K562 (cell line): ENCODE data around the gene UFC1. TPM values are rescaled to one million over a fixed set of nuclear protein-coding genes. Genes with fewer than 3 reads are reported as not detected.
A peak's percentile ranks its signal among the peaks of the same experiment; 100 is the strongest.

Source experiments
- BRCA1 ChIP-seq, 2 experiments: fragments of 450-650 bp in 1 of 2; sonication (generic) in 1 of 2; formaldehyde crosslinking in 1 of 2; IDR thresholded peaks; 2 replicates each; pipeline versions ENCODE4 v1.5.0 to v1.6.1; 2017 to 2020; ENCODE audit warnings: mild to moderate bottlenecking in 1 of 2, missing genetic modification reagents in 1 of 2
- HMBOX1 ChIP-seq: sonication (generic); IDR thresholded peaks from 2 replicates; pipeline ENCODE4 v1.6.1; 2016
- NCOA2 ChIP-seq, 2 experiments: fragments of 450-650 bp; IDR thresholded peaks; 2 replicates each; pipeline ENCODE4 v1.6.1; 2018; ENCODE audit warnings: mild to moderate bottlenecking in 2 of 2, moderate library complexity in 1 of 2; ENCODE audit not compliant: partially characterized antibody in 2 of 2
- PRDM10 ChIP-seq: fragments of 450-650 bp; IDR thresholded peaks from 2 replicates; pipeline ENCODE4 v1.6.1; 2018; ENCODE audit not compliant: partially characterized antibody
- PURB ChIP-seq: sonication (generic); formaldehyde crosslinking; IDR thresholded peaks from 2 replicates; pipeline ENCODE4 v1.9.0; 2021; ENCODE audit warnings: low read depth, mild to moderate bottlenecking, missing genetic modification reagents
- REST ChIP-seq, 2 experiments: fragments of 450-650 bp; formaldehyde crosslinking in 1 of 2; IDR thresholded peaks; 2 replicates each; pipeline versions ENCODE4 v1.4.0 to v1.6.1; 2014 to 2020; ENCODE audit warnings: mild to moderate bottlenecking in 2 of 2, borderline replicate concordance in 1 of 2, low read depth in 1 of 2
- ZKSCAN3 ChIP-seq: fragments of 250-450 bp; sonication (Bioruptor Pico); IDR thresholded peaks from 2 replicates; pipeline ENCODE4 v1.4.0; 2020
- ZNF280A ChIP-seq: fragments of 450-650 bp; IDR thresholded peaks from 2 replicates; pipeline ENCODE4 v1.6.1; 2018; ENCODE audit warnings: mild to moderate bottlenecking, low read depth; ENCODE audit not compliant: partially characterized antibody
- ZNF830 ChIP-seq: fragments of 250-450 bp; sonication (Bioruptor Pico); IDR thresholded peaks from 2 replicates; pipeline ENCODE4 v1.5.0; 2021; ENCODE audit warnings: mild to moderate bottlenecking
- polyA plus RNA-seq, 8 experiments: library from polyadenylated mRNA; depleted of rRNA in 4 of 8; stranded (reverse) in 5 of 8; unstranded in 3 of 8; fragments of >200 nt; fragmentation: Nextera tagmentation in 2 of 8; fragmentation: Illumina TruSeq in 1 of 8; extraction: Ambion mirVana in 2 of 8; extraction: Trizol in 1 of 8; gene quantifications; 2 replicates each; pipeline versions ENCODE4 v1.2.1 to v1.2.3, GENCODE V29; 2011 to 2014; ENCODE audit warnings: inconsistent platforms in 1 of 8, missing spikeins in 1 of 8
- total RNA-seq, 7 experiments: library from RNA; depleted of rRNA in 6 of 7; stranded (reverse); fragments of >200 nt in 6 of 7; fragmentation: Illumina TruSeq in 2 of 7; extraction: Trizol in 2 of 7; gene quantifications; 2 replicates each; pipeline versions ENCODE4 v1.2.1 to v1.2.3, GENCODE V29; 2011 to 2021; ENCODE audit warnings: low replicate concordance in 1 of 7
- TF ChIP-seq, protein P1 (sequence below): sonication (generic); formaldehyde crosslinking; IDR thresholded peaks from 2 replicates; pipeline ENCODE4 v1.9.0; 2022; ENCODE audit warnings: mild to moderate bottlenecking, missing genetic modification reagents

Gene UFC1
- total and polyA plus RNA-seq, 9 of the 15 experiments (the other 6 are each of a cell fraction or from before 2014, with no cell fraction given): 92.8 to 220 (median 161) TPM

DNA sequence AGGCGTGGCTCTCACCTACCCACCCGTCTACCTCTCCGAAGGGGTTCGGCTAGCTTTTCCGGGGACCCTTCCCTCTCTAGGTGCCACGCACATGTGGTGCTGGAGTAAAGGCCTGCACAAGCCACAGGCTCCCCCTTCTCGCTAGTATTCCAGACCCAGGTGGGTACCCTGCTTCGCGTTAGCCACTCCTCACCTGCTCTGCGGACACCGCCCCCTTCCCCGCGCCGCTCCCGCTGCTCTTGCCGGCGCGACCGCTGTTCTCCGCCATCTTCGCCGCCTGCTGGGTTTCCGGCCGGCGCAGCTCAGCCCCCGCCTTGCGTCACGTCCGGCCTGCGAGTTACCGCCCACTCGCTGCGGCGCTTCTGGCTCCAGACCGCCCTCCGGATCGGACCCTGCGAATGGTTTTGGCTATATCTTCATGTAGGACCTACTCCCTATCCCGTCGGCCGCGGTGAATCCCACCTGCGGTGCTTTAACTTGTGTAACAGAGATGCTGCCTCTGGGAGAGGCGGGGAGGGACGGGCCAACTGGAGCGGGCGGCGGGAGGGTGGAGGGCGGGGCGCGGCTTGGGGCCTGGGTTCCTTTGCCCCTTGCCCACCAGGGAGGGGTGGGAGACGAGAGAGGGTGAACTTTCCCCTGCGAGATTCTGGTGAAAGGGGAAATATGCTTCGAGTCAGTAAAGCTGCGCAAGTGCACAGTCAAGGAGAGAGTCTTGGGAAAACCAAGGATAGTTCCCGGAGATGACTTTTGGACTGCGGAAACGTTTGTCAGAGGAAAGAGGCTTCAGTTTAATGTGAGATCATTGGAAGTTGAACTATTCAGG, 35.8 kb upstream of the UFC1 start, which contains the start of the genes NIT1 and PFDN2 (continued):
- TF ChIP-seq, protein P1, sequence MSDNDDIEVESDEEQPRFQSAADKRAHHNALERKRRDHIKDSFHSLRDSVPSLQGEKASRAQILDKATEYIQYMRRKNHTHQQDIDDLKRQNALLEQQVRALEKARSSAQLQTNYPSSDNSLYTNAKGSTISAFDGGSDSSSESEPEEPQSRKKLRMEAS: peak; percentile 93
- no peak for TF ChIP-seq PURB (CRISPR knock-in tag)
- TF ChIP-seq ZNF280A: no peak
- no peak for TF ChIP-seq NCOA2 (IDR thresholded peaks at IDR 0.05; ENCODE audit: partially characterized antibody in 2 of 2)
- peak; percentile 61; the same call in 1 of the 2 replicates for TF ChIP-seq ZNF830 (CRISPR knock-in tag)
- TF ChIP-seq HMBOX1: 0 out of 2 replicates have a peak, but pooled peaks have one; percentile 65
- no peak for TF ChIP-seq REST (IDR thresholded peaks at IDR 0.05; ENCODE audit: borderline replicate concordance)
- TF ChIP-seq REST (CRISPR knock-in tag; IDR thresholded peaks at IDR 0.05; ENCODE audit: low read depth): 0 out of 2 replicates have a peak, but pooled peaks have one; percentile 67
- no peak for TF ChIP-seq BRCA1 (IDR thresholded peaks at IDR 0.05)
- TF ChIP-seq BRCA1 (CRISPR knock-in tag; IDR thresholded peaks at IDR 0.05): no peak
- peak; percentile 49 for TF ChIP-seq PRDM10
- TF ChIP-seq ZKSCAN3: no peak
